A172 (cell line): ENCODE data around the gene PRKAR1B. TPM values are rescaled to one million over a fixed set of nuclear protein-coding genes. Genes with fewer than 3 reads are reported as not detected.

Experiments
- DNase-seq: peaks from one replicate; pipeline ENCODE4 v3.0.0-alpha.2; 2015; ENCODE audit warnings: low spot score
- total RNA-seq: library from RNA; depleted of rRNA; stranded (reverse); fragments of >200 nt; shearing (Covaris generic); gene quantifications from 2 replicates; pipeline ENCODE4 v1.2.3, GENCODE V29; 2014

The PRKAR1B gene
- total RNA-seq, 1 experiment from 2014 or later, result 31.3 TPM

DNA sequence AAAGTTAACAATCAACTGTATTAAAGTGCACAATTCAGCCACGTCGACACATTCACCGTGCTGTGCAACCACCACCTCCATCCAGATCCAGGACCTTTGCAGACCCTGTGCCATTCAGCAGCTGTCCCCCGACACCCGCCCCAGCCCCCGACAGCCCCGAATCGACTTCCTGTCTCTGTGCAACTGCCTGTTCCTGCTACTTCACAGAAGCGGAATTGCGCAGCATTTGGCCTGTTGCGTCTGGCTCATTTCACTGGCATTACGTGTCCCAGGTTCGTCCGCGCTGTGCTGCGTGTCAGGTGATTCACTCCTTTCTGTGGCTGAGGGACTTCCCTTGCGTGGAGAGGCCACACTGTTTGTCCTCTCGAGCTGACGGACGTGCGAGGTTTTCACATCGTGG, 33.8 kb downstream of the PRKAR1B start:
- DNase-seq, result no peak

DNA sequence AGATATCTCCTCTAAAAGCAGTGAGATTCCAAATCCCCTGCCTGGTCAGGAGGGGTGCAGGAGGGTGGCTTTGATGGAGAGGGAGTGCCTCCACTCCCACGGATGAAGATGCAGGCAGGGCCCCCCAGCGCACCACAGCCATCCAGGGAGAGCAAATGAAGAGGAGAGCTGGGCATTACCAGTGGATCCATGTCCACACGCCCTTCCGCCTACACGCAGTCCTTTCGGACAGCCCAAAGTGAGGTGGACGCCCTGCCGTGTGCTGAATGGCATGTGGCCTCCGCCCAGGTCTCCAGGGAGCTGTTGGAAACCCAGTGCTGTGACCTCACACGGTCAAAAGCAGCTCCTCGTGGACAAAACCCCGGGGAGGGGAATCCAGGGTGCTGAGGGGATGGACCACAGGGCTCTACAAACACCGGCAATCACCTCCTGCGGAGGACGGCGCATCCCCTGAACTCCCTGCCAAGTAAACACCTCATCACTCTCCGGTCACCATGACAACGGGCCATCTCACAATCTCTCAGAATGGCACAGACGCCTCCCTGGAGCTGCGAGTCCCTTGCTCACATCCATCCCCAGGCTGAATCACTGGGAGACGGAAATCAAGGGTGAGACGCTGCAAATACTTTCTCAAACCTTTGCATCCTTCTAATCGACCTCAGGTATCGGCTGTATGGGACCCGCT, 35.6 kb downstream of the PRKAR1B start:
- no peak for DNase-seq

DNA sequence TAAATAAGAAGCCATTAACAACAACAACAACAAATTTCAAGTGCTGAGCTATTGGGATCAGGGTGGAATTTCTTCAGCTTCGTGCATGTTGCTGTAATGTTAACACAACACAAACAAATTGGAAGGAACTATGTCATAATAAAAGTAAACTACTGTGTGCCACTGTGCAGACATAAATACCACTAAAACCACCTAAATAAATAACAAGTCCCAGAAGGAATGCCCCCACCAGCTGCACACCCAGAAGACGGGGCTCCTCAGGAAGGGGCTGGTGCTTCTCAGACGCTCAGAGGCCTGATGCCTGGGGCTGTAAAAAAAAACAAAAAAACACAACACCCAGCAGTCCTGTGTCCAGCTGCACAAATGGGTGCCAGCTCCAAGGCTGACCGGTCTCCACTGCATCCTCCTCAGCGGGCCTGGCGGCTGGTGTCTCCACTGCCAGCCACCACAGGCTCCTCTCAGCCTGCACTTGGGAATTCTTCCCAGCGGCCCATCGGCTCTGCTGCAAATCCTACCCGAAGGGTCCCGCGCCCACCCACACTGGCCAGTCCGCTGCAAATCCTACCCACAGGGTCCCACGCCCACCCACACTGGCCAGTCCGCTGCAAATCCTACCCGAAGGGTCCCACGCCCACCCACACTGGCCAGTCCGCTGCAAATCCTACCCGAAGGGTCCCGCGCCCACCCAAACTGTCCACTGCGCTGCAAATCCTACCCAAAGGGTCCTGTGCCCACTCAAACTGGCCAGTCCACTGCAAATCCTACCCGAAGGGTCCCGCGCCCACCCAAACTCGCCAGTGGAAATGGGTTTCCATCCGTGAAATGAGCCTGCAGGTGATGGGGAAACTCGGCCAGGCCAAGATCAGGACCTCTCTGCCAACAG, 36.4 kb downstream of the PRKAR1B start:
- no peak for DNase-seq

DNA sequence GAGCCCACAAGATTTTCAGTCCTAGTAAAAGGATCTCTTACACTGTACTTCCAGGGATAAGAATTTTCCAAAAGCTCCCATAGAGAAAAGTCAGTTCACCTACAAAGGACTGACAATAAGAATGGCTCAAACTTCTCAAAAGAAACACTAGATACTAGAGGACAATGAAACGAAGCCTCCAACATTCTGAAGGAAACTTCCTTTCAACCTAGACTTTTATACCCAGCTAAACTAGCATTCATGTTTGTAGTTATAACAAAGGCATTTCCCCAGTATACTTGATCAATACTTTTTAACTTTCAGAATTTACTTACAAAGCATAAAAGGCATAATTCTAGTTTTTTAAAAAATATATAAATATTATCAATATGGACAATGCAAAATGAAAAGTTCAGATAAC, 41.5 kb downstream of the PRKAR1B start:
- DNase-seq, result no peak

DNA sequence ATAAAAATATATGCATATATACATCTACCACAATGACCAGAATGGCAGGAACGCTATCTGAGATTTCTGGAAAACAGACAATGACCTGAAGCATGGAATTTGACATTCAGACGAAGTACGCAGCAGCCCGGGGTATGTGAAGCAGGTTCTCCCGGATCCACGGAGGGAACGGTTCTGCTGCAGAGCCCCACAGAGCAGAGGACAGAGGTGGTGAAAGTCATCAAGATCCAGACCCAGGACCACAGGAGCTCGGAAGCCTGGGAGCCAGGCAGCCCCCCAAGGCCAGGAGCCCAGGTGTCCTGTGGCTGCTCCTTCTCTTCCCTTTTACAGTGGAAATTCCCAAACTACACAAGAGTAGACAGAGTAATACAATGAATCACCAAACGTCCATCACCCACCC, 42.7 kb downstream of the PRKAR1B start:
- DNase-seq, result no peak

DNA sequence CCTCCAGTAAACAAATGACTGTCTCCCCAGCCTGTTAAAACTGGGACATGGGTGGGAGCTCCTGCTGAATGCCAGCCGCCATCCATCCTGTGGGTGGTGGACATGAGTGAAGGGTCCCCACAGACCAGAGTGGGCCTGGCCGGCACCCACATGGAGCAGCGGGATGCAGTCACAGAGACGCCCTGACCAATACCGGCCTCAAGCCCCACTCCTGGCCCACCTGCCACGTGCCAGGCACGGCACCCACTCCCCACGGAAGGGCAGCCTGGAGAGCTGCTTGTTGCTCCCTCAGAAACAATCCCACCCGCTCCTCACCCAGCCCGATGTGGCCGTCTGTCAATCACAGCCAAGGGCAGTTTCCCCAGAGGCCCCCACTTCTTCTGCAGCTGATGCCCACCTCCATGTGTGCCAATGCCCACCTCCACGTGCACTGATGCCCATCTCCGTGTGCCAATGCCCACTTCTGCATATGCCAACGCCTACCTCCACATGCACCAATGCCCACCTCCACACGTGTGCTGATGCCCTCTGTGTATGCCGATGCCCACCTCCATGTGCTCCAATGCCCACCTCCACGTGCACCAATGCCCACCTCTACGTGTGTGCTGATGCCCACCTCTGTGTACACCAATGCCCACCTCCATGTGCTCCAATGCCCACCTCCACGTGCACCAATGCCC, 43.4 kb downstream of the PRKAR1B start:
- DNase-seq, result no peak

DNA sequence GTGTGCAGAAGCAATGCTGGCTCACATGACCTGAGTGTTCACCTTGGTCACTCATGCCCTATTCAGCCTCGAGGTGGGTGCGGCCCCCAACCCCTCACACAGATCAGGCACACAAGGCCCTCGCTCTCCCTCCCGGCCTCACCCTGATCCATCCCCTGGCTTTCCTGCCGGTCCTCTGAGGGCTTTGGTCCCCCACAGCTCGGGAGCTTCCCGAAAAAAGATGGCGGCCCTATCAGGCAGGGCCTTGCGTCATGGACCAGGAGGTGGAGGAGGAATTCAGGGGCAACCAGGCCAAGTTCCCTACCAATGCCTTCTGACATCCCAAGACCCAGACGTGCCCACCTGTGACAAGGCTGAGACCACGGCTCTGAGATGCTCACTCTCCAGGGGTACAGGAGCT, 44.3 kb downstream of the PRKAR1B start:
- DNase-seq, result no peak

DNA sequence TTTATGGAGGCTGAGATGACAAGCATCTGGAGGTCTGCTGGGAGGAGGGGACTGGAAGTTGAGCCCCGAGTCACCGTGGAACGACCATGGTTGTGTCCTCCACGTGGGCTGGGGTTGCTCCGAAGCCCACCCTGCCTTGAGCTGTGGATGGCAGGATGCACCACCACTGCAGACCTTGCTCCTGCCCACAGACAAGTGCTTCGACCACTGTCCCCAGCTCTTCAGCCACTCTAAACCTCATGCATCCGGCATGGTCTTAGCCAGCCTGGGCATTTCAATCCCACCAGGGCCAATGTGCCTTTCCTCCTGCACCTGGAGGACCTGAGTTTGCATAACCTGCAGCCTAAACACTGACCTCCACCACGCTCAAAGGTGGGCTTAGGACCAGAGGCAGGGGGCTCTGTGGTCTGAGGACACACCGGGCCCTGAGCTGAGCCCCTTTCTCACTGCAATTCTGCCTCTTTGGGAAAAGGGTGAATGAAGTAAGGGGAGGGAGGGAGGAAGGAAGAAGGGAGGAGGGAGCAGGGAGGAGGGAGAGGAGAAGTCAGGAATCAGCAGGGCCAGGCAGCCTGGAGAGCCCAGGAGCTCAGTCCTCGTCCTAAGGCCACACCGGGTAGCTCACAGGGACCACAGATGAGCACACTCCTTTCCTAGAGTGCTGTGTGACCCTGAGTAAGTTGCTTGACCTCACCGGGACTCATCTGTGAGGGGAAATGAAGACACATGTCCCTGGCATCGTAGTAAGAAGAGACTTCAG, 45.4 kb downstream of the PRKAR1B start:
- DNase-seq, result no peak

DNA sequence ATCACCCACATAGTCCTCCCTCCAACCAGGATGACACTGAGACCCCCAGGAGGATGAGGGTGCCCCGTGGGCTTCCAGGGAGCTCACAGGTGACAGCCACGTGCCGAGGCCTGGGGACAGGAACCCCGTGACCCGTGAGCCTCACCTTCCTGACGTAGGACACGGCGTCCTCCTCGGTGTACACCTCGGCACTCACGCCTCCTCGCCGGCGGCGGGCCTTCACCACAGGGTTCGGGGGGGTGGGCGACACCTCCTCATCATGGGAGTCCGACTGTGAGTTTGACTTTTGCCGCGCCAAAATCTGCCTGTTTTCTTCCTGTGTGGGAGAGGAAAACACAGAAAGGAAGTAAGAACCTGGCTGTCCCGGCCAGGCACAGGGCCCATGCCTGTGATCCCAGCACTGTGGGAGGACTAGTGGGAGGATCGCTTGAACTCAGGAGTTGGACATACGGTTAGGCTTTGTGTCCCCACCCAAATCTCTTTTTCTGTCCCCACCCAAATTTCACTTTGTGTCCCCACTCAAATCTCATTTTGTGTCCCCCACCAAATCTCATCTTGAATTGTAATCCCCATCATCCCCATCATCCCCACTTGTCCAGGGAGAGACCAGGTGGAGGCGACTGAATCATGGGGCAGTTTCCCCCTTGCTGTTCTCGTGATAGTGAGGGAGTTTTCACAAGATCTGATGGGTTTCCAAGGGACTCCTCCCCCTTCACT, 46.5 kb downstream of the PRKAR1B start:
- DNase-seq, result no peak

DNA sequence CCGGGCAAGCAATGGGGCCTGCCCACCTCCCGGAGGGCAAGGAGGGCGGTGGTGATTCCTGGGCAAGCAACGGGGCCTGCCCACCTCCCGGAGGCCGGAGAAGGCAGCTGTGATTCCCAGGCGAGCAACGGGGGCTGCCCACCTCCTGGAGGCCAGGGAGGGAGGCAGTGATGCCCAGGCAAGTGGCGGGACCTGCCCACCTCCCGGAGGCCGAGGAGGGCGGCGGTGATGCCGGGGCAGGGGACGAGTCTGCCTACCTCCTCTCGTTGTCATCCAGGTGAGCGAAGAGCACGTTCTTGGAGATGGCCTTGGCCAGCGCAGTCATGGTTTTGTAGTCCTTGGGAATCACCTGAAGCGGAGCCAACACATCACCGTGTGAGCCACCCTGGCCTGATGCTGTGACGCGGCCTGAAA, 50.1 kb downstream of the PRKAR1B start:
- DNase-seq, result no peak

DNA sequence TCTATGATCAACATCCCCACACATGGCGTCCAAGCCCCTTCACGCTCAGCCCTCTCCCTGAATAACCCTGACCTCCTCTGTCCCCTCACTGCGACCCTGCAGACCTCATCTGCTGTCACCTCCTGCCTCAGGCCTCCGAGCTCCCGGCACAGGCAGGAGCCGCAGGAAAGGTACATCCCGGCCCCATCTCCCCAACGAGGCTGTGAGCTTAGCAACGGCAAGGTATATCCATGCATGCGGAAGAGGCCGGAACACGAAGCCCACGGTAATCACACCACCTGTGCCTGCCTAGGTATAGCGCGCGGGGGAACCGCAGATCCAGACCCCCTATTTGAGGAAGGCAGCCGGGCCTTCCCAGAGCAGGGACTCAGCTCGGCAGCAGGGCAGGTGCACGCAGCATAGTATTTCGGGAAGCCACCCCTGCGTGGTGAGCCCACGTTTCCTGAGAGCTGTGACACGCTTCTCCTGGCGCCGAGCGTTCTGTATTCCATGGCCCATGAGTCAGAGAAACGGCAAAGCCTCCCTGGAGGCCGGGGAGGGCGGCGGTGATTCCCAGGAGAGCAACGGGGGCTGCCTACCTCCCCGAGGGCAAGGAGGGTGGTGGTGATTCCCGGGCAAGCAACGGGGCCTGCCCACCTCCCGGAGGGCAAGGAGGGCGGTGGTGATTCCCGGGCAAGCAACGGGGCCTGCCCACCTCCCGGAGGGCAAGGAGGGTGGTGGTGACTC, 50.7 kb downstream of the PRKAR1B start:
- no peak for DNase-seq

DNA sequence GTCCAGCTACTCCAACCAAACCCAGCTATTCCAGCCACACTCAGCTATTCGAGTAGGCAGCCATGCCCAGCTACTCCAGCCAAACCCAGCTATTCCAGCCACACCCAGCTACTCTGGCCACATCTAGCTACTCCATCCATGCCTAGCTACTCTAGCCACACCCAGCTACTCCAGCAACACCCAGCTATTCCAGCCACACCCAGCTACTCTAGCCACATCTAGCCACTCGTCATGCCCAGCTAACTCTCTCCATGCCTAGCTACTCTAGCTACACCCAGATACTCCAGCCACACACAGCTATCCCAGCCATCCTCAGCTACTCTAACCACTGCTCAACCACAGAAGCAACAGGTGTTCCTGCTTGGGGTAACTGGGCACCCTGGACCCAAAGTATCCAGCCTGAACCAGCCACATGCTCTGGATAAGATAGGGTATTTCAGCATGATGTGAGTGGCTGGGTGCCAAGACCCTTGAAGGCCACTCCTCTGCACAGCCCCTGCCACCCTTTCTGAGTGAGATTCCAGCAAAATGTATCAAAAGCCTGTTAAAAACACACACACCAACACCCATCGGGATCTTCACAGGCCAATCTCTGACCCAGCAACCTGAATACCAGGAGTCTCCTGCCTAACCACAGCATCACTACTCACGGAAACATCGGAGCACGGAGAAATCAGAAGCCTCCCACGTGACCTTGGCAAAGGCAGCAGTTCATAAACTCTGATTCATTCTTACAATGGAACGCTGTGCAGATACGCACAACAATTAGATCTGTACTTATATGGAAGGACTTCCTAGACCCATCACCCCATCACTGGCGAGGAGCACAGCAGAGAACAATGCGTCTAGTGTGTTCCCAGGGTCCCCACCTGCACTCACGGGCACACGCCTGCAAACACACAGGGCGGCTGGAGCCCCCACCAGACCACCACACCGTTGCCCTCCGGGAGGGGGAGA, 52.3 kb downstream of the PRKAR1B start:
- no peak for DNase-seq

DNA sequence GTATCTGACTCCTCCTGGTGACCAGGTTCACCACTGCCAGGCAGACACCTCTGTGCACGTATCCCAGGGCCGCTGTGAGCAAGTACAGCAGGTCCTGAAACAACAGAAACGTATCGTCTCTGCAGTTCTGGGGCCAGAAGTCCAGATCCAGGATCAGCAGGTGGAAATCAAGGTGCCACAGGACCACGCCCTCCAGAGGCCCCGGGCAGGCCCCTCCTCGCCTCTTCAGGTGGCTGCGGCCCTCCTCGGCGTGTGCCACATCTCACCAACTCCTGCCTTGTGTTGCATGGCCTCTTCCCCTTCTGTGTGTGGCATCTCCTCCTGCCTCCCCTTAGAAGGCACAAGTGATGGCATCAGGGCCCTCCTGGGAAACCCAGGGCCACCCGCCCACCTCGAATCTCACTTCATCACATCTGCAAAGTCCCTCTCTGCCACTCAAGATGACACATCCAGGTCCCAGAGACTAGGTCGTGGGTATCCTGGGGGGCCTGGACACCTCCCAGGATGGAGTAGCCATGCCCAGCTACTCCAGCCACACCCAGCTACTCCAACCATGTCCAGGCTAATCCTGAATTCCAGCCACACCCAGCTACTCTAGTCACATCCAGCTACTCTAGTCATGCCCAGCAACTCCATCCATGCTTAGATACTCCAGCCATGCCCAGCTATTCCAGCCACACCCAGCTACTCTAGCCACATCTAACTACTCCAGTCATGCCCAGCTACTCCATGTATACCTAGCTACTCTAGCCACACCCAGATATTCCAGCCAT, 53.2 kb downstream of the PRKAR1B start:
- no peak for DNase-seq

DNA sequence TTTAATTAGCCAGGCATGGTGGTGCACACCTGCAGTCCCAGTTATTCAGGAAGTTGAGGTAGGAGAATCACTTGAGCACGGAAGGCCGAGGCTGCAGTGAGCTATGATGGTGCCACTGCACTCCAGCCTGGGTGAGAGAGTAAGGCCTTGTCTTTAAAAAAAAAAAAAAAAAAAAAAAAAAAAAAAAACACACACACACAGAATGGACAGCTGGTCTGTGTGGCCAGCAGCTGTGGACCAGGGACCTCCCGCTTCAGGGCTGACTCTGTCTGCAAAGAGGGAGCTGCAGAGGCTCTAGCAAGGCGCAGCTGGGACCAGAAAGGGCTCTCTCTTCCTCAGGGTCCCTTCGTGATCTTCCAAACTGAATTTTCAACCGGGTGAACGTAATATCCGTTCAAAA, 54.2 kb downstream of the PRKAR1B start:
- no peak for DNase-seq

DNA sequence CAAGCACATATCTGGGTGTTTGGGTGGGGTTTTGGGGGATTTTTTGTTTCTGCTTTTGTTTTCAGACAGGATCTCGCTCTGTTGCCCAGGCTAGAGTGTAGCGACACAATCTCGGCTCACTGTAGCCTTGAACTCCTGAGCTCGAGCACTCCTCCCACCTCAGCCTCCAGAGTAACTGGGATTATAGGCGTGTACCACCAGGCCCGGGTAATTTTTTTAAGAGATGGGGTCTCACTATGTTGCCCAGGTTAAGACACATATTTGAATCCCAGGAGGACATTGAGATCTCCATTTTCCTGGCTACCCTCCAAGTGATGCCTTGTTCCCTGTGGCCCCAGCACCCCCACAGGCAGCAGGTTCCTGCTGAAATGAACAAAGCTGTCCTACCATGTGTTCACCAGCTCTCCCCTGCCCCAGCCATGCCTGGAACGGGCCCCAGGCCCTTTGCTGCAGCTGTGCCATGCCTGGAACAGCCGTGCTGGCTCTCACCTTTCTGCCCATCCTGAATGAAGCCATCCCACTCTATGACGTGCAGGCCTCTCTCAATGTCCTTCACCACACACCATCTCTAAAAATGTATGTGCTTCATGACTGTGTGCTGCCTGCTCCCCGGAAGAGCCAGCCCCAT, 55.6 kb downstream of the PRKAR1B start:
- DNase-seq, result no peak

DNA sequence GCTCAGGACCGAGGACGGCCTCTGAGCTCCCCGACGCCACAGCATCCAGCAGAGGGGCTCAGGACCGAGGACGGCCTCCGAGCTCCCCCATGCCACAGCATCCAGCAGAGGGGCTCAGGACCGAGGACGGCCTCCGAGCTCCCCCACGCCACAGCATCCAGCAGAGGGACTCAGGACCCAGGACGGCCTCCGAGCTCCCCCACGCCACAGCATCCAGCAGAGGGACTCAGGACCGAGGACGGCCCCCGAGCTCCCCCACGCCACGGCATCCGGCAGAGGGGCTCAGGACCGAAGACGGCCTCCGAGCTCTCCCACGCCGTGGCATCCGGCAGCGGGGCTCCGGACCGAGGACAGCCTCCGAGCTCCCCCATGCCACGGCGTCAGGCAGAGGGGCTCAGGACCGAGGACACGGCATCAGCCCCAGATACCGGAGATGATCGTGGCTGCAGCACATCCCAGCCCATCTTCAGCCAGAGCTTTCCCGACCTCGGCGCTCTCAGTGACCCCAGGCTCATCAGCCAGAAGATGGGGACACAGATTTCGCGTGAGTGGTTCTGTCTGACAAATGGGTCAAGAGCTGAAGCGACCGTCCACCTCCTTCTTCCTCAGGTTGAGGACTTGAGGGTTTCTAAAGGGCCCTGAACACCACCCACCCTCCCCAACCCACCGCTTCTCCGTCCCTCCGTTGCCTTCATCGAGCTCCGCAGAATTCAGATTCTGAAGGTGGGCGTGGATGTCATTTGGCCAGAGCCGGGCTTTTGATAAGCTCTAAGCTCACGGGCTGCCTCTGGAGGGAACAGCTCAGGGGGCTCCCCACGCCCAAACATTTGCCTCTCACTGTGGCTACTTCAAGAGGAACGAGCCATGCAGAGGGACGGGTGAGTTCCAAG, 56.3 kb downstream of the PRKAR1B start:
- no peak for DNase-seq

DNA sequence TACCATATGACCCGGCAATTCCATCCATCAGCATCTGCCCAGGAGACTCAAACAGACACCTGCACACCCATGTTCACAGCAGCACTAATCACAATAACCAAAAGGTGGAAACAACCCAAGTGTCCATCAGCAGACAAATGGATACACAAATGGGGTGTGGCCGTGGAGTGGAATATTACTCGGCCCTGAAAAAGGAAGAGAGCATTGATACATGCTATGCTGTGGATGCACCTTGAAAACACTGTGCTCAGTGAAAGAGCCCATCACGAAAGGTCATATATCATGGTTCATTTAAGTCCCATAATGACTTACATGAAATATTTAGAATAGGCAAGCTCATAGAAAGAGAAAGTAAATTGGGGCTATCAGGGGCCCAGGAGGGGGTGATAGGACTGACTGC, 58.1 kb downstream of the PRKAR1B start:
- no peak for DNase-seq
